Measurements from ENCODE around the gene OR2H2.

OR2H2 gene

GRCh38 chr6:29631860-29632731 is 47.2 kb downstream of the OR2H2 start:
- H3K4me3 Mint-ChIP-seq: peak overlapping the region; percentile 86 to 89
- H3K27ac Mint-ChIP-seq: peak overlapping the region; percentile 16 to 75
- H3K9me3 Mint-ChIP-seq: no peaks in the 10 kb centered on the region
- DNase-seq (peak; percentile 39 to 51), ATAC-seq (peak; percentile 61)
- H3K27me3 Mint-ChIP-seq: peaks cover 15% of the 10 kb centered on the region
- H3K4me1 Mint-ChIP-seq: peaks cover 54% of the 10 kb centered on the region

- no peaks in the 10 kb centered on the region for H3K9me3 Mint-ChIP-seq
- peaks cover 14% of the 10 kb centered on the region for H3K27me3 Mint-ChIP-seq
- ATAC-seq (peak; percentile 77), DNase-seq (peak; percentile 44 to 48)
- peaks cover 54% of the 10 kb centered on the region for H3K4me1 Mint-ChIP-seq
- peak within 1 kb of the TSS; percentile 75 to 83 for H3K27ac Mint-ChIP-seq
- H3K4me3 Mint-ChIP-seq: peak within 1 kb of the TSS; percentile 86 to 89
Measured at GRCh38 chr6:29632789-29633533, 48.0 kb downstream of the OR2H2 start, which contains the start of gene GABBR1. GABBR1 (minus strand) TSS chr6:29633183; CDS start chr6:29632385, 798 bp downstream.

DNA sequence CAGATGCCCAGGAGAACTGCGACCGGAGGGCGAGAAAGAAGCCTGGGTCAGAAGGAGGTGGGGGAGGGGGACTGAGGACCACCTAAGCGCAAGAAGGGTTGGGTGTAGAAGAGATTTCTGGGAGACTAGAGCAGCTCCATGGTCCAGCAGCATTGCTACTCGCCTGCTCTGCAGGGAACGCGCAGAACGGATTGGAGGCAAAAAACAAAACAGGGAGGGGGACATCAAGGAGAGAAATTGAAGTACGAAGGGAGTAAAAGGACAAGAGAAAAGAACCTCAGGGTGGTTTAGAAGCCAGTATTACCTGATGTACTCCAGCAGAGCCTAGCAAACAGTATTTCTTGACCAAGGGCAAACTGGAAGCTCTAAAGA is 48.6 kb downstream of the OR2H2 start:
- DNase-seq (no peak), ATAC-seq (no peak)
- Mint-ChIP-seq H3K27ac (peak overlapping the region in 1 of 2 donors; percentile 83), H3K27me3 (peaks cover 14% of the 10 kb centered on the region), H3K9me3 (no peaks in the 10 kb centered on the region), H3K4me1 (peaks cover 49% of the 10 kb centered on the region), H3K4me3 (peak overlapping the region; percentile 65 to 76)

- DNase-seq (no peak), ATAC-seq (no peak)
- peaks cover 22% of the 10 kb centered on the region for H3K4me1 Mint-ChIP-seq
- no peak overlapping the region for H3K27ac Mint-ChIP-seq
- no peak overlapping the region for H3K4me3 Mint-ChIP-seq
- peaks cover 1% of the 10 kb centered on the region for H3K27me3 Mint-ChIP-seq
- H3K9me3 Mint-ChIP-seq: no peaks in the 10 kb centered on the region
Measured at GRCh38 chr6:29637247-29637646, 52.3 kb downstream of the OR2H2 start.
